ENCODE results near the gene PTPRO.

- TF ChIP-seq CHD2 (IDR thresholded peaks at IDR 0.05; ENCODE audit: low read length, partially characterized antibody) = no peak
- no peak for TF ChIP-seq POLR2AphosphoS5 (IDR thresholded peaks at IDR 0.05; ENCODE audit: low read depth, low read length)
- TF ChIP-seq EZH2phosphoT487 (IDR thresholded peaks at IDR 0.05; ENCODE audit: borderline replicate concordance, low read depth) = no peak
- TF ChIP-seq CTCF (IDR thresholded peaks at IDR 0.05) = no peak
- no peak for TF ChIP-seq REST (IDR thresholded peaks at IDR 0.05; ENCODE audit: low read depth, low read length)
- no peak for TF ChIP-seq TAF1 (IDR thresholded peaks at IDR 0.05; ENCODE audit: borderline replicate concordance, low read depth, low read length)
- TF ChIP-seq MAX (IDR thresholded peaks at IDR 0.05; ENCODE audit: low read depth) = no peak
- no peak for TF ChIP-seq USF2 (IDR thresholded peaks at IDR 0.05; ENCODE audit: borderline replicate concordance, low read depth, low read length)
- TF ChIP-seq YY1 (IDR thresholded peaks at IDR 0.05; ENCODE audit: low read depth) = no peak
- TF ChIP-seq GABPA (IDR thresholded peaks at IDR 0.05; ENCODE audit: low read depth) = no peak
- TF ChIP-seq SIN3A (IDR thresholded peaks at IDR 0.05; ENCODE audit: borderline replicate concordance, low read depth, low read length) = no peak
- TF ChIP-seq EP300 (IDR thresholded peaks at IDR 0.05; ENCODE audit: borderline replicate concordance in 1 of 2, low read depth in 1 of 2, low read length in 1 of 2) = no peak
- TF ChIP-seq PBX3 (IDR thresholded peaks at IDR 0.05) = no peak
These were observed 147.0 kb downstream of the PTPRO start for GRCh38 chr12:15469356-15469755.

All from SK-N-SH (cell line).